Neuronal stem cell (in vitro differentiated cells): ENCODE data around the gene MED12L.

ENCODE experiments used
- DNase-seq: peaks from one replicate; pipeline ENCODE4 v3.0.0-alpha.2; 2013; ENCODE audit warnings: low spot score
- H2AFZ ChIP-seq: one replicate; pipeline ENCODE4 v1.6.1; 2013; ENCODE audit warnings: mild to moderate bottlenecking, low read length, inconsistent platforms
- H2AK5ac ChIP-seq: 2 replicates; pipeline ENCODE4 v1.6.1; 2013; ENCODE audit warnings: low read depth, mild to moderate bottlenecking, inconsistent platforms, low read length, moderate library complexity, mixed read lengths
- H2BK120ac ChIP-seq: 2 replicates; pipeline ENCODE4 v1.6.1; 2013; ENCODE audit warnings: low read depth, mild to moderate bottlenecking, inconsistent platforms, low read length, moderate library complexity, mixed read lengths
- H2BK12ac ChIP-seq: one replicate; pipeline ENCODE4 v1.6.1; 2013; ENCODE audit warnings: low read length, inconsistent platforms
- H2BK15ac ChIP-seq: 2 replicates; pipeline ENCODE4 v1.6.1; 2013; ENCODE audit warnings: mild to moderate bottlenecking, low read length, inconsistent platforms, mixed read lengths
- H2BK5ac ChIP-seq: one replicate; pipeline ENCODE4 v1.6.1; 2013; ENCODE audit warnings: inconsistent platforms, mild to moderate bottlenecking, low read length, moderate library complexity
- H3K14ac ChIP-seq: one replicate; pipeline ENCODE4 v1.6.1; 2013; ENCODE audit warnings: low read length, inconsistent platforms
- H3K18ac ChIP-seq: 2 replicates; pipeline ENCODE4 v1.6.1; 2013; ENCODE audit warnings: low read length, inconsistent platforms
- H3K23ac ChIP-seq: 2 replicates; pipeline ENCODE4 v1.6.1; 2013; ENCODE audit warnings: low read depth, mild to moderate bottlenecking, mixed read lengths, low read length, inconsistent platforms; ENCODE audit not compliant: poor library complexity
- H3K27ac ChIP-seq: replicated peaks from 3 replicates; pipeline ENCODE4 v1.5.1; 2013; ENCODE audit warnings: low read length, inconsistent platforms
- H3K27me3 ChIP-seq, 3 experiments: 2 replicates each; pipeline ENCODE4 v1.6.1; 2013; ENCODE audit warnings: low read length in 3 of 3, mild to moderate bottlenecking in 2 of 3, inconsistent platforms in 1 of 3, low read depth in 1 of 3, mixed read lengths in 1 of 3, moderate library complexity in 1 of 3; ENCODE audit not compliant: control insufficient read depth in 3 of 3, insufficient read depth in 3 of 3
- H3K36me3 ChIP-seq, 2 donors: replicated peaks in 1 of 2; 2 replicates each; pipeline ENCODE4 v1.6.1; 2013; ENCODE audit warnings: low read length in 2 of 2; ENCODE audit not compliant: control insufficient read depth in 2 of 2, insufficient read depth in 2 of 2
- H3K4ac ChIP-seq: 2 replicates; pipeline ENCODE4 v1.6.1; 2013; ENCODE audit warnings: inconsistent platforms, mild to moderate bottlenecking, low read length, moderate library complexity
- H3K4me1 ChIP-seq, 2 donors: 1 replicate in 1 of 2; 2 replicates in 1 of 2; pipeline ENCODE4 v1.6.1; 2013; ENCODE audit warnings: low read length in 2 of 2, low read depth in 1 of 2; ENCODE audit not compliant: control insufficient read depth in 2 of 2, insufficient read depth in 1 of 2
- H3K4me2 ChIP-seq: one replicate; pipeline ENCODE4 v1.6.1; 2013; ENCODE audit warnings: mild to moderate bottlenecking, low read length, inconsistent platforms; ENCODE audit not compliant: insufficient read depth, poor library complexity, severe bottlenecking
- H3K4me3 ChIP-seq, 2 donors: 2 replicates each; pipeline ENCODE4 v1.5.1; 2013; ENCODE audit warnings: low read length in 2 of 2, mild to moderate bottlenecking in 2 of 2, inconsistent platforms in 1 of 2, moderate library complexity in 1 of 2
- H3K79me1 ChIP-seq: one replicate; pipeline ENCODE4 v1.6.1; 2013; ENCODE audit warnings: low read depth, mild to moderate bottlenecking, inconsistent platforms, low read length, moderate library complexity
- H3K9ac ChIP-seq: one replicate; pipeline ENCODE4 v1.6.1; 2013; ENCODE audit warnings: mild to moderate bottlenecking, low read depth, low read length, inconsistent platforms; ENCODE audit not compliant: poor library complexity
- H3K9me3 ChIP-seq, 2 donors: replicated peaks in 1 of 2; 2 replicates each; pipeline versions ENCODE3 to v1.6.1; 2013; ENCODE audit warnings: low read length in 2 of 2, mild to moderate bottlenecking in 2 of 2, inconsistent platforms in 1 of 2, low read depth in 1 of 2, mixed read lengths in 1 of 2, moderate library complexity in 1 of 2; ENCODE audit not compliant: control insufficient read depth in 2 of 2, insufficient read depth in 1 of 2
- H4K8ac ChIP-seq: one replicate; pipeline ENCODE4 v1.6.1; 2013; ENCODE audit warnings: low read depth, mild to moderate bottlenecking, inconsistent platforms, low read length, moderate library complexity
- H4K91ac ChIP-seq: one replicate; pipeline ENCODE4 v1.6.1; 2013; ENCODE audit warnings: low read length, low read depth, mild to moderate bottlenecking, inconsistent platforms; ENCODE audit not compliant: poor library complexity
- WGBS, 2 donors: extraction: QIAGEN DNeasy Blood & Tissue Kit; methylation state at CpG; one replicate each; pipeline ENCODE4 v1.1.7; 2013; ENCODE audit warnings: missing lambda C conversion rate in 2 of 2, mixed read lengths in 1 of 2; ENCODE audit not compliant: insufficient read length in 2 of 2, insufficient replicate concordance in 1 of 2; ENCODE audit errors: extremely low coverage in 2 of 2; 5-methylcytosine and 5-hydroxymethylcytosine counted together

The MED12L gene

DNA sequence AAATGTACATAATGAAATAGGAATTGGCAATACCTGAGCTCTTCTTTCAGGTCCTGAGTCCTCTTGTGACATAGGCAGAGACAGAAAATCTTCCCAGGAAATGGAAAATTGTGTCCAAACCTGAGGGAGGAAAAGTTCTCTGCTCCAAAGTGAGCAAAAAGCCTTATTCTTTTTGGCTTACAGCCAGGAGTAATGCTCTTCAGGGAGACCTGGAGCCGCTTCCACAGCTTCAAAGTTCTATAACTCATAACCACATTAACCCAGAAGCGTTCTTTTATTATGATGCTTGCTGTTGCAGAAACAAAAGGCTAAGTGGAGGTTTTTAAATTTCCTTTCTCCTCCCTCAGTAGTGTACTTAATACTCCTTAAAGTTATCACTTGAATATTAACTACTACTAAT, 374.8 kb downstream of the MED12L start:
- no peak overlapping the region for H2BK12ac ChIP-seq
- H3K36me3 ChIP-seq, result no peaks in the 10 kb centered on the region
- peaks cover 0 to 51% (median 5%) of the 10 kb centered on the region in 3 experiments for H3K27me3 ChIP-seq
- H3K4me3 ChIP-seq, result no peak overlapping the region
- no peaks in the 10 kb centered on the region for H3K4me1 ChIP-seq
- H4K91ac ChIP-seq, result no peak overlapping the region
- H2AK5ac ChIP-seq, result no peak overlapping the region
- H3K9ac ChIP-seq, result no peak overlapping the region
- no peaks in the 10 kb centered on the region for H3K79me1 ChIP-seq
- no peaks in the 10 kb centered on the region for H3K9me3 ChIP-seq
- no peak overlapping the region for H3K18ac ChIP-seq
- H2AFZ ChIP-seq, result no peak overlapping the region
- no peak overlapping the region for H2BK15ac ChIP-seq
- WGBS, 2 donors, result no CpG with 5 or more reads among the region's 2 CpGs
- no peak overlapping the region for H2BK5ac ChIP-seq
- no peak overlapping the region for H3K27ac ChIP-seq
- no peak overlapping the region for H3K23ac ChIP-seq
- H3K14ac ChIP-seq, result no peak overlapping the region
- no peak overlapping the region for H3K4me2 ChIP-seq
- no peak overlapping the region for H3K4ac ChIP-seq
- no peak for DNase-seq
- no peak overlapping the region for H4K8ac ChIP-seq
- no peak overlapping the region for H2BK120ac ChIP-seq

DNA sequence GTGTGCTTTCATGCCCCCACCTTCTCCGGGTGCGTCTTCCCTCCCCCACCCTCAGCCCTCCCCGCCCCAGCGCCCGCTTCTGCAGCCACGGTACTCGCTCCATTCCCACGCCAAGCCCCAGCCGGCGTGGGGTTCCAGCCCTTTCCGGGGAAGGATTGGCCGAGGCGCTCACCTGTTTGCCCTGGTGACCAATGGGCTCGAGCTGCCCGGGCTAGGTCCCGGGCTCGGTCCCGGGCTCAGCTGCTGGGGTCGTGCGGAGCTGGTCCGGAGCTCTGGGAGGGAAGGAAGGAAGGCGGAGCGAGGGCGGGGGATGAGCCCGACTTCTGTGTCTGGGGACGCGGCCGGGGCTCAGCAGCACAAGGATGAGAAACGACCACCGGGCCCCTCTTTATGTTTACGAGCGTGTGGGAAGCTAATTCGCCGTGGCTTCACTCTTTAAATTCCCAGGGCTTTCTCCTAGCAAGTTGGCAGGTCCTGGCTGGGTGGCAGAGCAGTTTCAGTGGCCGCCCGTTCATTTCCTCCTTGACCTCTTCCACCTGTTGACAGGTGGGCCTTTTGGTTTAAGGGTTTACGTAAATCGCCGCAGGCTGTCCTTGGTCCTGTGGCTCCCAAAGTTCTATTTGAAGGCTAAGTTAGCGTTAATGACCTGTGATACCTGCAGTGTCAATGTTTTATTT, 375.4 kb downstream of the MED12L start, which contains the start of gene IGSF10:
Gene IGSF10, minus strand, starts transcription at position 288 of the 677 bp plus-strand sequence. CDS start 2,352 bp downstream, outside the sequence.
- peak within 1 kb of the TSS; percentile 71 for H3K14ac ChIP-seq
- H2BK12ac ChIP-seq, result no peak within 1 kb of the TSS
- H3K27me3 ChIP-seq, result peaks cover 0 to 51% (median 5%) of the 10 kb centered on the region in 3 experiments
- H3K79me1 ChIP-seq, result no peaks in the 10 kb centered on the region
- H3K23ac ChIP-seq, result no peak within 1 kb of the TSS
- no CpG with 5 or more reads among the region's 40 CpGs for WGBS, 2 donors
- no peak within 1 kb of the TSS for H4K8ac ChIP-seq
- H3K9ac ChIP-seq, result no peak within 1 kb of the TSS
- peak; percentile 14 for DNase-seq
- peak within 1 kb of the TSS; percentile 85 for H2AFZ ChIP-seq
- no peaks in the 10 kb centered on the region for H3K36me3 ChIP-seq
- no peak within 1 kb of the TSS for H2AK5ac ChIP-seq
- peak within 1 kb of the TSS in 1 of 2 donors; percentile 79 for H3K4me3 ChIP-seq
- H2BK15ac ChIP-seq, result peak within 1 kb of the TSS; percentile 75
- H3K4ac ChIP-seq, result no peak within 1 kb of the TSS
- H3K4me2 ChIP-seq, result peak within 1 kb of the TSS; percentile 91
- no peak within 1 kb of the TSS for H4K91ac ChIP-seq
- H3K18ac ChIP-seq, result peak within 1 kb of the TSS; percentile 89
- no peak within 1 kb of the TSS for H3K27ac ChIP-seq
- no peaks in the 10 kb centered on the region for H3K9me3 ChIP-seq
- no peak within 1 kb of the TSS for H2BK5ac ChIP-seq
- H3K4me1 ChIP-seq, result no peaks in the 10 kb centered on the region
- no peak within 1 kb of the TSS for H2BK120ac ChIP-seq

DNA sequence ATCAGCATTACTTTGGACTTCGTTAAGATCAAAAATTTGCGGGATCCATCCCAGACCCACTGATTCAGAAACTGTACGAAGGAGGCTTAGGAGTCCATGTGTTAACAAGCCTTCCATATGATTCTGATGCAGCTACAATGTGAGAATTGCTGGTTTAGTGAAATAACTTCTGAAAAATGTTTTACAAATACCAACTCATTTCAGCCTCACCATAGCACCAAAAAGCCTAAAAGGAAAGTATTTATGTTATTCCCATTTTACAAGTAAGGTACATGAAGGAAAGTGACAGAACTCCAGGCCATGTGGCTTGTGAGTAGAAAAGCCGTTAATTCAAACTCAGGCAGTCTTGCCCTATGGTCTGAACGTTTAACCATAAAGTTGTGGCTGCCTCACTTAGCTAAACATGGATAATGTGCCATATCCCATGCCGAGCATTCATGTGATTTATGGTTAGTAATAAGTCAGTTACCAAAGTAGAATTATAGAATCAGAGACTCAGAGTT, 376.9 kb downstream of the MED12L start:
- H2AFZ ChIP-seq, result no peak overlapping the region
- H4K91ac ChIP-seq, result no peak overlapping the region
- H2BK15ac ChIP-seq, result no peak overlapping the region
- no peak overlapping the region for H2BK12ac ChIP-seq
- no peak overlapping the region for H3K23ac ChIP-seq
- H3K4me2 ChIP-seq, result no peak overlapping the region
- H4K8ac ChIP-seq, result no peak overlapping the region
- no peak overlapping the region for H3K4me3 ChIP-seq
- no peaks in the 10 kb centered on the region for H3K4me1 ChIP-seq
- no peak overlapping the region for H3K27ac ChIP-seq
- H3K4ac ChIP-seq, result no peak overlapping the region
- H2BK5ac ChIP-seq, result no peak overlapping the region
- no peak overlapping the region for H2BK120ac ChIP-seq
- H3K18ac ChIP-seq, result no peak overlapping the region
- H3K9me3 ChIP-seq, result no peaks in the 10 kb centered on the region
- H3K79me1 ChIP-seq, result no peaks in the 10 kb centered on the region
- peaks cover 0 to 51% (median 5%) of the 10 kb centered on the region in 3 experiments for H3K27me3 ChIP-seq
- H2AK5ac ChIP-seq, result no peak overlapping the region
- no peaks in the 10 kb centered on the region for H3K36me3 ChIP-seq
- DNase-seq, result no peak
- H3K9ac ChIP-seq, result no peak overlapping the region
- WGBS, 2 donors, result no CpG with 5 or more reads among the region's 6 CpGs
- H3K14ac ChIP-seq, result no peak overlapping the region

DNA sequence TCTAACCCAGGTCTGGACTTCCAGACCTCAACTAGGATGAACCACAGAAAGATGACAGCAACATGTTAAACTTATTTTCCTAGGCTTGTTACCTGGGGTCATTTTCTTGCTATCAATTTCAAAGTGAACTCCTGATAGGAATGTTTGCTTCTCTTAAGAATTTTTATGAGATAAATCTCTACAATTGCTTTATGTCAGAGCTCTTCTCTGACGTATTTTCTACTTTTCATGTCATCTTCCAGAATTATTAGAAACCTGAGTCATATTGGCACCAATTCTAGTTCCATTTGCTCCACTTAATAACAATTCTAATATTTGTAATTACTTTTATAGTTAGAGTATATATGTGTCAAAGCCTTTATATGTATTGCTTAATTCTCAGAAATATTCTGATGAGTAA, 377.5 kb downstream of the MED12L start:
- Histone ChIP-seq H3K27ac (no peak overlapping the region), H3K79me1 (no peaks in the 10 kb centered on the region), H2BK5ac (no peak overlapping the region), H3K4me1 (no peaks in the 10 kb centered on the region), H3K9ac (no peak overlapping the region), H2BK15ac (no peak overlapping the region), H4K8ac (no peak overlapping the region), H2BK120ac (no peak overlapping the region), H3K18ac (no peak overlapping the region), H4K91ac (no peak overlapping the region), H3K4ac (no peak overlapping the region), H3K4me3 (no peak overlapping the region), H2AFZ (no peak overlapping the region), H3K4me2 (no peak overlapping the region), H3K27me3 (peaks cover 0 to 51% (median 5%) of the 10 kb centered on the region in 3 experiments), H3K14ac (no peak overlapping the region), H3K9me3 (no peaks in the 10 kb centered on the region), H3K23ac (no peak overlapping the region), H3K36me3 (no peaks in the 10 kb centered on the region), H2BK12ac (no peak overlapping the region), H2AK5ac (no peak overlapping the region)
- no CpG with 5 or more reads among the region's 1 CpG for WGBS, 2 donors
- no peak for DNase-seq
